Measurements from ENCODE around the gene SCTR. TPM values are rescaled to one million over a fixed set of nuclear protein-coding genes. Genes with fewer than 3 reads are reported as not detected.

The SCTR gene
- total RNA-seq, 1 experiment from 2014 or later, result not detected

DNA sequence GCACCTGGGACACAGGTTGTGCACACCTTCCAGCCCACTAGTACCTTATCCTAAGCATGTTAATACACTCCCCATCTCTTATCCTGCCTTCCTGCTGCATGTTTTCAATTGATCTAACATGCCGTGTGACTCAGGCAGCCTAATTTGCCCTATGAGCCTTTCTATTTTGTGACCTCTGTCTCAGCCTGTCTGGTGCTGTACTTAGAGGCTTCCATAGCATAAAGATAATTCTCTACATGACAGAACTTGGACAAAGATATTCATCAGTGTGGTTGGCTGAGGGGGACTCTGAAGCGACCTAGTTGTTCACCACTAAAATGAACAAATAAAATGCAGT, 101.2 kb downstream of the SCTR start:
- TF ChIP-seq, protein P1, sequence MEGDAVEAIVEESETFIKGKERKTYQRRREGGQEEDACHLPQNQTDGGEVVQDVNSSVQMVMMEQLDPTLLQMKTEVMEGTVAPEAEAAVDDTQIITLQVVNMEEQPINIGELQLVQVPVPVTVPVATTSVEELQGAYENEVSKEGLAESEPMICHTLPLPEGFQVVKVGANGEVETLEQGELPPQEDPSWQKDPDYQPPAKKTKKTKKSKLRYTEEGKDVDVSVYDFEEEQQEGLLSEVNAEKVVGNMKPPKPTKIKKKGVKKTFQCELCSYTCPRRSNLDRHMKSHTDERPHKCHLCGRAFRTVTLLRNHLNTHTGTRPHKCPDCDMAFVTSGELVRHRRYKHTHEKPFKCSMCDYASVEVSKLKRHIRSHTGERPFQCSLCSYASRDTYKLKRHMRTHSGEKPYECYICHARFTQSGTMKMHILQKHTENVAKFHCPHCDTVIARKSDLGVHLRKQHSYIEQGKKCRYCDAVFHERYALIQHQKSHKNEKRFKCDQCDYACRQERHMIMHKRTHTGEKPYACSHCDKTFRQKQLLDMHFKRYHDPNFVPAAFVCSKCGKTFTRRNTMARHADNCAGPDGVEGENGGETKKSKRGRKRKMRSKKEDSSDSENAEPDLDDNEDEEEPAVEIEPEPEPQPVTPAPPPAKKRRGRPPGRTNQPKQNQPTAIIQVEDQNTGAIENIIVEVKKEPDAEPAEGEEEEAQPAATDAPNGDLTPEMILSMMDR (IDR thresholded peaks at IDR 0.05; ENCODE audit: unreplicated experiment), result no peak
- peaks cover 13% of the 10 kb centered on the region for H3K4me1 Mint-ChIP-seq (ENCODE audit: insufficient read depth, unreplicated experiment)
- no peaks in the 10 kb centered on the region for H3K27me3 Mint-ChIP-seq (ENCODE audit: insufficient read depth, unreplicated experiment)
- CTCF ChIA-PET, result no interaction called here
- H3K9me3 Mint-ChIP-seq (ENCODE audit: unreplicated experiment), result no peaks in the 10 kb centered on the region
- H3K36me3 Mint-ChIP-seq (ENCODE audit: insufficient read depth, unreplicated experiment), result no peaks in the 10 kb centered on the region
- no peak overlapping the region for H3K27ac Mint-ChIP-seq (ENCODE audit: low read depth, unreplicated experiment)
- POLR2A ChIA-PET, result interaction anchor here (0.6 kb wide), 1 partner anchor 549 kb away, joined by 3 read pairs; no protein-coding TSS in a partner anchor
- H3K4me3 Mint-ChIP-seq (ENCODE audit: unreplicated experiment), result no peak overlapping the region
- no TSS peak for BruUV-seq (replicated peaks)
- intact Hi-C loops (cut with micrococcal nuclease), result no loop called here
- DNase-seq (ENCODE audit: unreplicated experiment), result no peak

GRCh38 chr2:119422360-119423107, 101.7 kb downstream of the SCTR start:
- no peaks in the 10 kb centered on the region for H3K27me3 Mint-ChIP-seq (ENCODE audit: insufficient read depth, unreplicated experiment)
- intact Hi-C loops (cut with micrococcal nuclease), result no loop called here
- no peak overlapping the region for H3K4me3 Mint-ChIP-seq (ENCODE audit: unreplicated experiment)
- no TSS peak for BruUV-seq (replicated peaks)
- ChIA-PET POLR2A (interaction anchor here (0.6 kb wide), 1 partner anchor 548 kb away, joined by 3 read pairs; no protein-coding TSS in a partner anchor), CTCF (interaction anchor here (0.6 kb wide), 2 partner anchors 13 to 53 kb away, joined by 3 to 4 read pairs; no protein-coding TSS in a partner anchor)
- no peaks in the 10 kb centered on the region for H3K36me3 Mint-ChIP-seq (ENCODE audit: insufficient read depth, unreplicated experiment)
- no peaks in the 10 kb centered on the region for H3K9me3 Mint-ChIP-seq (ENCODE audit: unreplicated experiment)
- DNase-seq (ENCODE audit: unreplicated experiment), result no peak
- TF ChIP-seq, protein P1 (IDR thresholded peaks at IDR 0.05; ENCODE audit: unreplicated experiment), result no peak
- H3K27ac Mint-ChIP-seq (ENCODE audit: low read depth, unreplicated experiment), result no peak overlapping the region
- peaks cover 13% of the 10 kb centered on the region for H3K4me1 Mint-ChIP-seq (ENCODE audit: insufficient read depth, unreplicated experiment)

GRCh38 chr2:119421741-119422140, 102.5 kb downstream of the SCTR start:
- no TSS peak for BruUV-seq (replicated peaks)
- no peak overlapping the region for H3K27ac Mint-ChIP-seq (ENCODE audit: low read depth, unreplicated experiment)
- H3K4me1 Mint-ChIP-seq (ENCODE audit: insufficient read depth, unreplicated experiment), result peaks cover 9% of the 10 kb centered on the region
- H3K27me3 Mint-ChIP-seq (ENCODE audit: insufficient read depth, unreplicated experiment), result no peaks in the 10 kb centered on the region
- no peak overlapping the region for H3K4me3 Mint-ChIP-seq (ENCODE audit: unreplicated experiment)
- intact Hi-C loops (cut with micrococcal nuclease), result no loop called here
- TF ChIP-seq, protein P1 (IDR thresholded peaks at IDR 0.05; ENCODE audit: unreplicated experiment), result no peak
- no peaks in the 10 kb centered on the region for H3K9me3 Mint-ChIP-seq (ENCODE audit: unreplicated experiment)
- no peaks in the 10 kb centered on the region for H3K36me3 Mint-ChIP-seq (ENCODE audit: insufficient read depth, unreplicated experiment)
- ChIA-PET CTCF (interaction anchor here (0.6 kb wide), 2 partner anchors 12 to 53 kb away, joined by 3 to 4 read pairs; no protein-coding TSS in a partner anchor), POLR2A (interaction anchor here (0.5 kb wide), 1 partner anchor 48 kb away, joined by 3 read pairs; no protein-coding TSS in a partner anchor)
- no peak for DNase-seq (ENCODE audit: unreplicated experiment)

- no peaks in the 10 kb centered on the region for H3K27me3 Mint-ChIP-seq (ENCODE audit: insufficient read depth, unreplicated experiment)
- peaks cover 4% of the 10 kb centered on the region for H3K4me1 Mint-ChIP-seq (ENCODE audit: insufficient read depth, unreplicated experiment)
- no TSS peak for BruUV-seq (replicated peaks)
- H3K9me3 Mint-ChIP-seq (ENCODE audit: unreplicated experiment), result no peaks in the 10 kb centered on the region
- no peak for DNase-seq (ENCODE audit: unreplicated experiment)
- CTCF ChIA-PET, result interaction anchor here (1.5 kb wide), 1 partner anchor 54 kb away, joined by 5 read pairs; no protein-coding TSS in a partner anchor
- TF ChIP-seq, protein P1 (IDR thresholded peaks at IDR 0.05; ENCODE audit: unreplicated experiment), result no peak
- POLR2A ChIA-PET, result interaction anchor here (0.5 kb wide), 1 partner anchor 49 kb away, joined by 3 read pairs; no protein-coding TSS in a partner anchor
- intact Hi-C loops (cut with micrococcal nuclease), result no loop called here
- no peak overlapping the region for H3K27ac Mint-ChIP-seq (ENCODE audit: low read depth, unreplicated experiment)
- no peaks in the 10 kb centered on the region for H3K36me3 Mint-ChIP-seq (ENCODE audit: insufficient read depth, unreplicated experiment)
- H3K4me3 Mint-ChIP-seq (ENCODE audit: unreplicated experiment), result no peak overlapping the region
Observed at GRCh38 chr2:119421304-119421703, 103.0 kb downstream of the SCTR start.
